OCI-LY1 (cell line): ENCODE results near the gene LLGL2.
A peak's percentile ranks its signal among the peaks of the same experiment; 100 is the strongest.

Source experiments
- H2AFZ ChIP-seq: fragments of 200-600 bp; sonication (generic), shearing (Covaris generic); 2 replicates; pipeline ENCODE4 v1.6.0; 2014; ENCODE audit warnings: antibody characterized with exemption, mild to moderate bottlenecking, low read length
- H3F3A ChIP-seq: fragments of 200-600 bp; sonication (generic), shearing (Covaris generic); 2 replicates; pipeline ENCODE4 v1.6.0; 2014; ENCODE audit warnings: mild to moderate bottlenecking, antibody characterized with exemption, low read length, moderate library complexity; ENCODE audit not compliant: insufficient read depth
- H3K27ac ChIP-seq: fragments of 200-600 bp; sonication (generic); 2 replicates; pipeline ENCODE4 v1.5.1; 2014; ENCODE audit warnings: low read length, mixed run types, mild to moderate bottlenecking, low read depth; ENCODE audit not compliant: poor library complexity, severe bottlenecking
- H3K27me3 ChIP-seq: fragments of 200-600 bp; sonication (generic); 2 replicates; pipeline ENCODE4 v1.6.0; 2014; ENCODE audit warnings: antibody characterized with exemption, mild to moderate bottlenecking, low read length, moderate library complexity; ENCODE audit not compliant: insufficient read depth
- H3K36me3 ChIP-seq: fragments of 200-600 bp; sonication (generic); 2 replicates; pipeline ENCODE4 v1.6.1; 2014; ENCODE audit warnings: mild to moderate bottlenecking, antibody characterized with exemption, low read length, moderate library complexity, mixed read lengths; ENCODE audit not compliant: insufficient read depth
- H3K4me1 ChIP-seq: fragments of 200-600 bp; sonication (generic); 2 replicates; pipeline ENCODE4 v1.5.1; 2014; ENCODE audit warnings: mild to moderate bottlenecking, low read length, moderate library complexity; ENCODE audit not compliant: insufficient read depth, severe bottlenecking
- H3K4me2 ChIP-seq: fragments of 200-600 bp; sonication (generic), shearing (Covaris generic); 2 replicates; pipeline ENCODE4 v1.6.1; 2014; ENCODE audit warnings: low read length
- H3K4me3 ChIP-seq: fragments of 200-600 bp; sonication (generic); 2 replicates; pipeline ENCODE4 v1.5.1; 2014; ENCODE audit warnings: low read length, low read depth, mild to moderate bottlenecking, mixed read lengths; ENCODE audit not compliant: poor library complexity, severe bottlenecking
- H3K79me2 ChIP-seq: fragments of 200-600 bp; shearing (Covaris generic); 2 replicates; pipeline ENCODE4 v1.6.1; 2016; ENCODE audit warnings: mixed run types, low read length, mixed read lengths; ENCODE audit not compliant: insufficient read depth
- H3K9ac ChIP-seq: fragments of 200-600 bp; sonication (generic), shearing (Covaris generic); 2 replicates; pipeline ENCODE4 v1.6.1; 2014; ENCODE audit warnings: mild to moderate bottlenecking, low read length, mixed read lengths
- H3K9me2 ChIP-seq: fragments of 200-600 bp; sonication (generic), shearing (Covaris generic); 2 replicates; pipeline ENCODE4 v1.6.1; 2014; ENCODE audit warnings: low read depth, mild to moderate bottlenecking, low read length, mixed read lengths
- H3K9me3 ChIP-seq: fragments of 200-600 bp; shearing (Covaris generic); 2 replicates; pipeline ENCODE4 v1.6.1; 2014; ENCODE audit warnings: low read length, mixed read lengths
- H4K20me1 ChIP-seq: fragments of 200-600 bp; sonication (generic), shearing (Covaris generic); 2 replicates; pipeline ENCODE4 v1.6.0; 2016; ENCODE audit warnings: mild to moderate bottlenecking, low read length; ENCODE audit not compliant: insufficient read depth
- EZH2 ChIP-seq: fragments of 200-600 bp; sonication (generic), shearing (Covaris generic); IDR thresholded peaks from 2 replicates; pipeline ENCODE4 v1.8.0; 2017; ENCODE audit warnings: borderline replicate concordance, mixed run types, mild to moderate bottlenecking, antibody characterized with exemption, low read length, moderate library complexity, mixed read lengths
- TF ChIP-seq, protein P1 (sequence below): fragments of 200-600 bp; sonication (generic), shearing (Covaris generic); IDR thresholded peaks from 2 replicates; pipeline ENCODE4 v1.5.1; 2017; ENCODE audit warnings: mild to moderate bottlenecking, antibody characterized with exemption, low read length, moderate library complexity, mixed read lengths

Gene LLGL2

GRCh38 chr17:75596320-75597087, 71.0 kb downstream of the LLGL2 start:
- no peaks in the 10 kb centered on the region for H3K4me1 ChIP-seq
- TF ChIP-seq, protein P1, sequence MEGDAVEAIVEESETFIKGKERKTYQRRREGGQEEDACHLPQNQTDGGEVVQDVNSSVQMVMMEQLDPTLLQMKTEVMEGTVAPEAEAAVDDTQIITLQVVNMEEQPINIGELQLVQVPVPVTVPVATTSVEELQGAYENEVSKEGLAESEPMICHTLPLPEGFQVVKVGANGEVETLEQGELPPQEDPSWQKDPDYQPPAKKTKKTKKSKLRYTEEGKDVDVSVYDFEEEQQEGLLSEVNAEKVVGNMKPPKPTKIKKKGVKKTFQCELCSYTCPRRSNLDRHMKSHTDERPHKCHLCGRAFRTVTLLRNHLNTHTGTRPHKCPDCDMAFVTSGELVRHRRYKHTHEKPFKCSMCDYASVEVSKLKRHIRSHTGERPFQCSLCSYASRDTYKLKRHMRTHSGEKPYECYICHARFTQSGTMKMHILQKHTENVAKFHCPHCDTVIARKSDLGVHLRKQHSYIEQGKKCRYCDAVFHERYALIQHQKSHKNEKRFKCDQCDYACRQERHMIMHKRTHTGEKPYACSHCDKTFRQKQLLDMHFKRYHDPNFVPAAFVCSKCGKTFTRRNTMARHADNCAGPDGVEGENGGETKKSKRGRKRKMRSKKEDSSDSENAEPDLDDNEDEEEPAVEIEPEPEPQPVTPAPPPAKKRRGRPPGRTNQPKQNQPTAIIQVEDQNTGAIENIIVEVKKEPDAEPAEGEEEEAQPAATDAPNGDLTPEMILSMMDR = no peak
- TF ChIP-seq EZH2 = no peak
- no peaks in the 10 kb centered on the region for H3K9me3 ChIP-seq
- H3K4me3 ChIP-seq = no peak overlapping the region
- no peaks in the 10 kb centered on the region for H3F3A ChIP-seq
- H3K4me2 ChIP-seq = no peak overlapping the region
- H3K9me2 ChIP-seq = no peaks in the 10 kb centered on the region
- no peaks in the 10 kb centered on the region for H3K36me3 ChIP-seq
- peaks cover 15% of the 10 kb centered on the region for H3K27me3 ChIP-seq
- no peaks in the 10 kb centered on the region for H4K20me1 ChIP-seq
- no peak overlapping the region for H2AFZ ChIP-seq
- no peaks in the 10 kb centered on the region for H3K79me2 ChIP-seq
- no peak overlapping the region for H3K9ac ChIP-seq
- no peak overlapping the region for H3K27ac ChIP-seq

DNA sequence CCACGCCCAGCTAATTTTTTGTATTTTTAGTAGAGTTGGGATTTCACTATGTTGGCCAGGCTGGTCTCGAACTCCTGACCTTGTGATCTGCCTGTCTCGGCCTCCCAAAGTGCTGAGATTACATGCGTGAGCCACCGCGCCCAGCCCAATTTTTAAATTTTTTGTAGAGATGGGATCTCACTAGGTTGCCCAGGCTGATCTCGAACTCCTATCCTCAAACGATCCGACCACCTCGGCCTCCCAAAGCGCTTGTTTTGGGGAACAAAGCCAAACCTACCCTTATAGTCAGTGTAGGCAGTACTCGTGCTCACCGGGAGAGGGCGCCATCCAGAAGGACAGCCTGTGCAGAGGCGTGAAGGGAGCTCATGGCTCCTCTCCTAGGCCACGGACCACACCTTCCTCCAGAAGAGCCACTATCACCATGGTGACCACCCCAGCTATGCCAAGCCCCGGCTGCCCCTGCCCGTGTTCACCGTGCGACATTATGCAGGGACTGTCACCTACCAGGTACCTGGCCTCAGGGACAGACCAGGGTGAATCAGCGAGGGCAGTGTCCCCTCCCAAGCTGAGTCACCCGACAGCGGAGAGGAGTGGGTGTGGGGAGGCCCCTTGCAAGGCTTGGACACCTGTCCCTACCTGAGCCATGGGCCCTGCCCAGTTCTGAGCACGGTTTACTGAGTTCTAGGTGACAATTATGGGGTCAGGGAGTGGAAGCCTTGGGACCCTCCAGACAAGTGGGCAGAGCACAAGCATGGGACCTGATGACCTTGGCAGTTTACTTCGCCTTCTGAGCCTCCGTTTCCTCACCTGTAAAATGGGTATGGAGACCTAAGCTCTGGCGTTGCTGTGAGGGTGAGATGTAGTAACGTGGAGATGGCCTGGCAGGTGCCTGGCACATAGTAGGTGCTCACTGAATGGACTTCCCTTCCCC, 75.8 kb downstream of the LLGL2 start:
- Histone ChIP-seq H3K4me3 (no peak overlapping the region), H3K27ac (no peak overlapping the region), H2AFZ (no peak overlapping the region), H3K36me3 (no peaks in the 10 kb centered on the region), H3K9me2 (no peaks in the 10 kb centered on the region), H3K79me2 (no peaks in the 10 kb centered on the region), H3K9ac (no peak overlapping the region), H4K20me1 (no peaks in the 10 kb centered on the region), H3K27me3 (no peaks in the 10 kb centered on the region), H3K4me1 (no peaks in the 10 kb centered on the region), H3F3A (no peaks in the 10 kb centered on the region), H3K9me3 (no peaks in the 10 kb centered on the region), H3K4me2 (no peak overlapping the region)
- TF ChIP-seq, protein P1 = peak; percentile 84
- TF ChIP-seq EZH2 = no peak

GRCh38 chr17:75602644-75603043, 77.1 kb downstream of the LLGL2 start:
- H3K9me2 ChIP-seq = no peaks in the 10 kb centered on the region
- TF ChIP-seq EZH2 = no peak
- TF ChIP-seq, protein P1 = no peak
- H3K27me3 ChIP-seq = no peaks in the 10 kb centered on the region
- H3K9me3 ChIP-seq = no peaks in the 10 kb centered on the region
- no peak overlapping the region for H3K9ac ChIP-seq
- no peaks in the 10 kb centered on the region for H3K79me2 ChIP-seq
- H3K36me3 ChIP-seq = no peaks in the 10 kb centered on the region
- no peak overlapping the region for H3K4me3 ChIP-seq
- H4K20me1 ChIP-seq = no peaks in the 10 kb centered on the region
- H2AFZ ChIP-seq = no peak overlapping the region
- H3K27ac ChIP-seq = no peak overlapping the region
- H3K4me2 ChIP-seq = no peak overlapping the region
- no peaks in the 10 kb centered on the region for H3F3A ChIP-seq
- no peaks in the 10 kb centered on the region for H3K4me1 ChIP-seq
